Activated T-cell treated with anti-CD3 and anti-CD28 coated beads, Interleukin-2, amount 50 U/mL, for 4 hours (primary cell): ENCODE data around the gene CLDN3. TPM values are rescaled to one million over a fixed set of nuclear protein-coding genes. Genes with fewer than 3 reads are reported as not detected.

Experiments
- ATAC-seq, 2 donors: fragments of 200-7000 bp; cut with Tn5 transposase; one replicate each; pipeline ENCODE4 v1.10.0; 2021
- DNase-seq: peaks from one replicate; pipeline ENCODE4 v3.0.0-alpha.2; 2020
- H3K27me3 Mint-ChIP-seq: one replicate; pipeline ENCODE4 v1.8.0; 2021; ENCODE audit warnings: low read depth, mixed read lengths
- H3K36me3 Mint-ChIP-seq: one replicate; pipeline ENCODE4 v1.8.0; 2022; ENCODE audit warnings: mixed read lengths; ENCODE audit not compliant: insufficient read depth
- H3K4me1 Mint-ChIP-seq: one replicate; pipeline ENCODE4 v1.8.0; 2021; ENCODE audit warnings: low read depth, mixed read lengths
- H3K4me3 Mint-ChIP-seq: one replicate; pipeline ENCODE4 v1.8.0; 2021; ENCODE audit warnings: mild to moderate bottlenecking, moderate library complexity, mixed read lengths
- H3K9me3 Mint-ChIP-seq: one replicate; pipeline ENCODE4 v1.8.0; 2021; ENCODE audit warnings: mixed read lengths
- total RNA-seq, 3 donors: library from RNA; stranded (reverse); gene quantifications; one replicate each; pipeline ENCODE4 v1.2.1, GENCODE V29; 2021

The CLDN3 gene
- total RNA-seq, 3 donors from 2014 or later = 0.16 to 0.23 (median 0.22) TPM

- no peak overlapping the region for H3K4me3 Mint-ChIP-seq
- no peaks in the 10 kb centered on the region for H3K36me3 Mint-ChIP-seq
- H3K9me3 Mint-ChIP-seq = no peaks in the 10 kb centered on the region
- DNase-seq (no peak), ATAC-seq (no peak)
- peaks cover 3% of the 10 kb centered on the region for H3K27me3 Mint-ChIP-seq
- no peaks in the 10 kb centered on the region for H3K4me1 Mint-ChIP-seq
Measured at GRCh38 chr7:73758581-73759138, 11.4 kb downstream of the CLDN3 start.

- Mint-ChIP-seq H3K9me3 (no peaks in the 10 kb centered on the region), H3K4me3 (no peak overlapping the region), H3K36me3 (no peaks in the 10 kb centered on the region), H3K4me1 (no peaks in the 10 kb centered on the region), H3K27me3 (peaks cover 3% of the 10 kb centered on the region)
- ATAC-seq = no peak
- DNase-seq = no peak
Measured at GRCh38 chr7:73749931-73750776, 19.9 kb downstream of the CLDN3 start.

- Mint-ChIP-seq H3K27me3 (peaks cover 6% of the 10 kb centered on the region), H3K4me3 (no peak overlapping the region), H3K36me3 (no peaks in the 10 kb centered on the region), H3K9me3 (no peaks in the 10 kb centered on the region), H3K4me1 (no peaks in the 10 kb centered on the region)
- no peak for ATAC-seq
- no peak for DNase-seq
Measured at GRCh38 chr7:73746378-73746777, 23.7 kb downstream of the CLDN3 start.

GRCh38 chr7:73742753-73743641, 27.1 kb downstream of the CLDN3 start:
- H3K4me1 Mint-ChIP-seq = peaks cover under 1% of the 10 kb centered on the region
- no peaks in the 10 kb centered on the region for H3K36me3 Mint-ChIP-seq
- no peaks in the 10 kb centered on the region for H3K9me3 Mint-ChIP-seq
- ATAC-seq (no peak), DNase-seq (no peak)
- peaks cover 3% of the 10 kb centered on the region for H3K27me3 Mint-ChIP-seq
- no peak overlapping the region for H3K4me3 Mint-ChIP-seq

GRCh38 chr7:73742338-73742752, 27.7 kb downstream of the CLDN3 start:
- no peak overlapping the region for H3K4me3 Mint-ChIP-seq
- H3K4me1 Mint-ChIP-seq = peaks cover 7% of the 10 kb centered on the region
- ATAC-seq = no peak
- no peaks in the 10 kb centered on the region for H3K9me3 Mint-ChIP-seq
- peaks cover 3% of the 10 kb centered on the region for H3K27me3 Mint-ChIP-seq
- no peak for DNase-seq
- H3K36me3 Mint-ChIP-seq = no peaks in the 10 kb centered on the region

GRCh38 chr7:73741600-73741999, 28.5 kb downstream of the CLDN3 start:
- ATAC-seq (no peak), DNase-seq (no peak)
- H3K36me3 Mint-ChIP-seq = no peaks in the 10 kb centered on the region
- H3K4me1 Mint-ChIP-seq = peaks cover 9% of the 10 kb centered on the region
- H3K4me3 Mint-ChIP-seq = no peak overlapping the region
- peaks cover 3% of the 10 kb centered on the region for H3K27me3 Mint-ChIP-seq
- no peaks in the 10 kb centered on the region for H3K9me3 Mint-ChIP-seq

- peak overlapping the region; percentile 31 for H3K4me3 Mint-ChIP-seq
- peaks cover 9% of the 10 kb centered on the region for H3K4me1 Mint-ChIP-seq
- no peaks in the 10 kb centered on the region for H3K9me3 Mint-ChIP-seq
- DNase-seq (no peak), ATAC-seq (no peak)
- peaks cover 3% of the 10 kb centered on the region for H3K27me3 Mint-ChIP-seq
- H3K36me3 Mint-ChIP-seq = no peaks in the 10 kb centered on the region
Measured at GRCh38 chr7:73740771-73741170, 29.3 kb downstream of the CLDN3 start.

- H3K4me3 Mint-ChIP-seq = peak overlapping the region; percentile 31
Measured at GRCh38 chr7:73740212-73740611, 29.9 kb downstream of the CLDN3 start.

GRCh38 chr7:73739387-73739767, 30.7 kb downstream of the CLDN3 start:
- Mint-ChIP-seq H3K36me3 (no peaks in the 10 kb centered on the region), H3K27me3 (peaks cover 3% of the 10 kb centered on the region), H3K4me1 (peaks cover 15% of the 10 kb centered on the region), H3K4me3 (peak overlapping the region; percentile 92), H3K9me3 (no peaks in the 10 kb centered on the region)
- no peak for ATAC-seq
- DNase-seq = no peak

More at GRCh38 chr7:73740212-73740611, 29.9 kb downstream of the CLDN3 start:
- Mint-ChIP-seq H3K36me3 (no peaks in the 10 kb centered on the region), H3K27me3 (peaks cover 3% of the 10 kb centered on the region), H3K4me1 (peaks cover 9% of the 10 kb centered on the region), H3K9me3 (no peaks in the 10 kb centered on the region)
- DNase-seq (no peak), ATAC-seq (no peak)

- Mint-ChIP-seq H3K4me1 (peaks cover 15% of the 10 kb centered on the region), H3K9me3 (no peaks in the 10 kb centered on the region), H3K4me3 (peak within 1 kb of the TSS; percentile 92), H3K27me3 (peaks cover 3% of the 10 kb centered on the region), H3K36me3 (no peaks in the 10 kb centered on the region)
- ATAC-seq (peak; percentile 89 to 91), DNase-seq (peak; percentile 100)
Measured at GRCh38 chr7:73738612-73739386, 31.3 kb downstream of the CLDN3 start, which contains the start of gene ABHD11. Gene ABHD11, minus strand, starts transcription at chr7:73738802. Its CDS starts 32 bp downstream, at chr7:73738770.

GRCh38 chr7:73738220-73738611, 31.9 kb downstream of the CLDN3 start:
- Mint-ChIP-seq H3K9me3 (no peaks in the 10 kb centered on the region), H3K27me3 (peaks cover 1% of the 10 kb centered on the region), H3K4me1 (peaks cover 15% of the 10 kb centered on the region), H3K4me3 (peak overlapping the region; percentile 92), H3K36me3 (no peaks in the 10 kb centered on the region)
- ATAC-seq (peak; percentile 33 to 35), DNase-seq (peak; percentile 65)

- no peak for DNase-seq
Measured at GRCh38 chr7:73737491-73738219, 32.4 kb downstream of the CLDN3 start.

GRCh38 chr7:73736885-73737284, 33.2 kb downstream of the CLDN3 start:
- DNase-seq (no peak), ATAC-seq (no peak)
- peak overlapping the region; percentile 92 for H3K4me3 Mint-ChIP-seq
- H3K27me3 Mint-ChIP-seq = no peaks in the 10 kb centered on the region
- peaks cover 15% of the 10 kb centered on the region for H3K4me1 Mint-ChIP-seq
- no peaks in the 10 kb centered on the region for H3K36me3 Mint-ChIP-seq
- H3K9me3 Mint-ChIP-seq = no peaks in the 10 kb centered on the region

More at GRCh38 chr7:73737491-73738219, 32.4 kb downstream of the CLDN3 start:
- Mint-ChIP-seq H3K27me3 (no peaks in the 10 kb centered on the region), H3K9me3 (no peaks in the 10 kb centered on the region), H3K4me3 (peak overlapping the region; percentile 92), H3K36me3 (no peaks in the 10 kb centered on the region), H3K4me1 (peaks cover 15% of the 10 kb centered on the region)
- no peak for ATAC-seq
